ENCODE measurements around the gene CCDC15.

GRCh38 chr11:125078516-125079140, 124.6 kb downstream of the CCDC15 start:
- TF ChIP-seq POLR2A (IDR thresholded peaks at IDR 0.05; ENCODE audit: low read length) (no peak), GATA1 (IDR thresholded peaks at IDR 0.05; ENCODE audit: low read depth, low read length) (no peak)
